HepG2 (cell line): Measurements from ENCODE around the gene PRPF38B. TPM values are rescaled to one million over a fixed set of nuclear protein-coding genes. Genes with fewer than 3 reads are reported as not detected.
A peak's percentile ranks its signal among the peaks of the same experiment; 100 is the strongest.

Experiments used
- ATF7-NPFF ChIP-seq: sonication (generic); formaldehyde crosslinking; IDR thresholded peaks from 2 replicates; pipeline ENCODE4 v1.8.1; 2023; ENCODE audit warnings: mild to moderate bottlenecking, low read depth, missing genetic modification reagents, moderate library complexity
- CCAR2 ChIP-seq: fragments of 200-400 bp; formaldehyde crosslinking; optimal IDR thresholded peaks from 2 replicates; pipeline ENCODE3; 2018; ENCODE audit warnings: low read depth, mild to moderate bottlenecking, low read length, moderate library complexity
- CREM ChIP-seq, 2 experiments: sonication (generic) in 1 of 2; formaldehyde crosslinking in 1 of 2; IDR thresholded peaks; 2 replicates each; pipeline versions ENCODE4 v1.4.0 to v1.6.1; 2016 to 2020; ENCODE audit warnings: antibody characterized with exemption in 1 of 2, mild to moderate bottlenecking in 1 of 2, missing genetic modification reagents in 1 of 2
- HNRNPK ChIP-seq: fragments of 200-400 bp; formaldehyde crosslinking; IDR thresholded peaks from 2 replicates; pipeline ENCODE4 v1.6.1; 2018; ENCODE audit warnings: low read length, low read depth, moderate library complexity, mild to moderate bottlenecking; ENCODE audit not compliant: poor library complexity, severe bottlenecking
- HOXA7 ChIP-seq: sonication (generic); formaldehyde crosslinking; IDR thresholded peaks from 2 replicates; pipeline ENCODE4 v1.8.1; 2022; ENCODE audit warnings: mild to moderate bottlenecking, missing genetic modification reagents, moderate library complexity
- KDM1A ChIP-seq: IDR thresholded peaks from 2 replicates; pipeline ENCODE4 v1.6.1; 2016; ENCODE audit warnings: missing compliant biosample characterization
- KLF13 ChIP-seq: sonication (generic); formaldehyde crosslinking; IDR thresholded peaks from 2 replicates; pipeline ENCODE4 v1.4.0; 2020; ENCODE audit warnings: mild to moderate bottlenecking, missing genetic modification reagents
- NFATC3 ChIP-seq: sonication (generic); formaldehyde crosslinking; IDR thresholded peaks from 2 replicates; pipeline ENCODE4 v1.5.1; 2020; ENCODE audit warnings: mild to moderate bottlenecking, missing genetic modification reagents
- NR2F6 ChIP-seq, 2 experiments: IDR thresholded peaks; 2 replicates each; pipeline ENCODE4 v1.6.1; 2016; ENCODE audit warnings: antibody characterized with exemption in 1 of 2, mild to moderate bottlenecking in 1 of 2
- PRMT3 ChIP-seq: sonication (generic); formaldehyde crosslinking; IDR thresholded peaks from 2 replicates; pipeline ENCODE4 v1.8.1; 2022; ENCODE audit warnings: low read depth, mild to moderate bottlenecking, moderate library complexity, missing genetic modification reagents, borderline replicate concordance
- SKI ChIP-seq: fragments of 450-650 bp; IDR thresholded peaks from one replicate; pipeline ENCODE4 v1.6.1; 2018; ENCODE audit warnings: mild to moderate bottlenecking; ENCODE audit not compliant: partially characterized antibody
- TCF12 ChIP-seq, 2 experiments: fragments of 450-650 bp in 1 of 2; sonication (generic) in 1 of 2; formaldehyde crosslinking in 1 of 2; IDR thresholded peaks; 2 replicates each; pipeline versions ENCODE4 v1.6.1 to v1.8.0; 2017 to 2022; ENCODE audit warnings: antibody characterized with exemption in 1 of 2, mild to moderate bottlenecking in 1 of 2, missing genetic modification reagents in 1 of 2, moderate library complexity in 1 of 2
- TCF7L2 ChIP-seq: IDR thresholded peaks from 2 replicates; pipeline ENCODE4 v1.6.1; 2011; ENCODE audit warnings: mild to moderate bottlenecking, low read depth, low read length, moderate library complexity
- ZFP82 ChIP-seq: sonication (generic); formaldehyde crosslinking; IDR thresholded peaks from 2 replicates; pipeline ENCODE4 v1.5.1; 2020; ENCODE audit warnings: mild to moderate bottlenecking, missing genetic modification reagents, borderline replicate concordance
- ZNF143 ChIP-seq: sonication (generic); formaldehyde crosslinking; IDR thresholded peaks from 2 replicates; pipeline ENCODE4 v1.4.0; 2020; ENCODE audit warnings: missing genetic modification reagents
- ZNF20 ChIP-seq: sonication (generic); formaldehyde crosslinking; IDR thresholded peaks from 2 replicates; pipeline ENCODE4 v1.4.0; 2020; ENCODE audit warnings: mild to moderate bottlenecking, moderate library complexity, missing genetic modification reagents
- ZNF317 ChIP-seq: sonication (generic); formaldehyde crosslinking; IDR thresholded peaks from 2 replicates; pipeline ENCODE4 v1.5.0; 2020; ENCODE audit warnings: mild to moderate bottlenecking, missing genetic modification reagents
- ZNF430 ChIP-seq: sonication (generic); formaldehyde crosslinking; IDR thresholded peaks from 2 replicates; pipeline ENCODE4 v1.9.0; 2021; ENCODE audit warnings: mild to moderate bottlenecking, missing genetic modification reagents
- ZNF431 ChIP-seq: sonication (generic); formaldehyde crosslinking; IDR thresholded peaks from 2 replicates; pipeline ENCODE4 v1.9.0; 2022; ENCODE audit warnings: missing genetic modification reagents, low read depth, mild to moderate bottlenecking, borderline replicate concordance
- ZNF616 ChIP-seq: sonication (generic); formaldehyde crosslinking; IDR thresholded peaks from 2 replicates; pipeline ENCODE4 v1.5.0; 2020; ENCODE audit warnings: low read depth, mild to moderate bottlenecking, missing genetic modification reagents
- ZNF768 ChIP-seq: sonication (generic); formaldehyde crosslinking; IDR thresholded peaks from 2 replicates; pipeline ENCODE4 v1.4.0; 2020; ENCODE audit warnings: missing genetic modification reagents
- ZNF773 ChIP-seq: sonication (generic); formaldehyde crosslinking; IDR thresholded peaks from 2 replicates; pipeline ENCODE4 v1.4.0; 2020; ENCODE audit warnings: missing genetic modification reagents, borderline replicate concordance
- ZNF776 ChIP-seq: sonication (generic); formaldehyde crosslinking; IDR thresholded peaks from 2 replicates; pipeline ENCODE4 v1.4.0; 2020; ENCODE audit warnings: mild to moderate bottlenecking, missing genetic modification reagents
- ZNF780A ChIP-seq: sonication (generic); formaldehyde crosslinking; IDR thresholded peaks from 2 replicates; pipeline ENCODE4 v1.8.0; 2022; ENCODE audit warnings: mild to moderate bottlenecking, missing genetic modification reagents, moderate library complexity
- polyA plus RNA-seq, 8 experiments: library from polyadenylated mRNA; depleted of rRNA in 3 of 8; stranded (reverse) in 7 of 8; unstranded in 1 of 8; fragments of >200 nt; fragmentation: Illumina TruSeq in 4 of 8; extraction: Trizol in 4 of 8; gene quantifications; 2 replicates each; pipeline versions ENCODE4 v1.2.1 to v1.2.3, GENCODE V29; 2011 to 2016; ENCODE audit warnings: low read depth in 4 of 8, missing spikeins in 1 of 8, mixed read lengths in 1 of 8; ENCODE audit not compliant: insufficient read depth in 1 of 8
- total RNA-seq, 5 experiments: library from RNA; depleted of rRNA; stranded (reverse); fragments of >200 nt; fragmentation: Illumina TruSeq; extraction: Trizol; gene quantifications; 2 replicates each; pipeline ENCODE4 v1.2.3, GENCODE V29; 2016; ENCODE audit warnings: low read depth in 1 of 5
- TF ChIP-seq, protein P1 (sequence below): IDR thresholded peaks from 2 replicates; pipeline ENCODE4 v1.6.1; 2016; ENCODE audit warnings: control low read depth
- TF ChIP-seq, protein P2 (sequence below): sonication (generic); formaldehyde crosslinking; conservative IDR thresholded peaks from 2 replicates; pipeline ENCODE4 v1.4.0; 2020; ENCODE audit warnings: mild to moderate bottlenecking, missing genetic modification reagents, moderate library complexity

The PRPF38B gene
- total and polyA plus RNA-seq, 2 of the 13 experiments (the other 11 are each of a cell fraction or from before 2014, with no cell fraction given): 25.7 to 29.7 TPM

DNA sequence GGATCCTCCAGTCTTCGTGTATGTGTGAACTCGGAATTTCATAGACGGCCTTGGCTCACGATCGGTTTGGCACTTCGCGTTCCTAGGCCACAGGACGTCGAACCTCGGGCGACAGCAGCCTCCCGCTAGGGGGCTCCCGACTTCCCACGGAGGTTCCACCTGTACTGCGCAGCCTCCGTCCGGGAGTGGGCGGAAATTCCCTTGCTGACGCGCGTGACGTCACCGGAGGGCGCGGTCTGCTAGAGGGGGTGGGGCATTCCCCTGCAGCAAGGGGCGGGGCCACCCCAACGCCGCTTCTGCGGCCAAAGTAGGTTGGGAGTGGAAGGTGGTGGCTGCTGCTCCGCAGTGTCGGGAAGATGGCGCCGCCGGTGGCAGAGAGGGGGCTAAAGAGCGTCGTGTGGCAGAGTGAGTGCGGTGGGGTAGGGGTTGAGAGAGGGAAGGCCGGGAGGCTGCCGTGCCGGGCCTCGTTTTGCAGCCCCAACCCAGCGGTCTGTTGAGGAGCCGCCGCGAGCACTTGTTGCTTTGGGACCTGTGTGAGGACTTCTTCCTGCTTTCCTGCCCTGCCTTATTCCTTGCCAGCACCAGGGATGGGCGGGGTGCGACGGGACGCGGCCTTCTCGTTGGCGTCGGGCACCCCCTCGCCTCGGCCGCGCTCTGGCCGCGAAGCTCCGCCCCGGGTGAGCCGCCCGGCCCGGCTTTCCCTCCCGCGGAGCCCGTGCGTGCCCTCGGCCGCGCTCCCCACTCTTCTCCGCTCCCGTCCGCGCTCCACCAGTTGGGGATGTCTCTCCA, 54.5 kb downstream of the PRPF38B start, which contains the start of gene STXBP3 (continued):
- no peak for TF ChIP-seq ZNF20 (CRISPR knock-in tag)
- TF ChIP-seq ZNF317: no peak
- no peak for TF ChIP-seq PRMT3 (CRISPR knock-in tag)
- peak; percentile 55; the same call in 1 of the 2 replicates for TF ChIP-seq ZNF143 (CRISPR knock-in tag)
- TF ChIP-seq ZNF780A: no peak
- TF ChIP-seq, protein P1, sequence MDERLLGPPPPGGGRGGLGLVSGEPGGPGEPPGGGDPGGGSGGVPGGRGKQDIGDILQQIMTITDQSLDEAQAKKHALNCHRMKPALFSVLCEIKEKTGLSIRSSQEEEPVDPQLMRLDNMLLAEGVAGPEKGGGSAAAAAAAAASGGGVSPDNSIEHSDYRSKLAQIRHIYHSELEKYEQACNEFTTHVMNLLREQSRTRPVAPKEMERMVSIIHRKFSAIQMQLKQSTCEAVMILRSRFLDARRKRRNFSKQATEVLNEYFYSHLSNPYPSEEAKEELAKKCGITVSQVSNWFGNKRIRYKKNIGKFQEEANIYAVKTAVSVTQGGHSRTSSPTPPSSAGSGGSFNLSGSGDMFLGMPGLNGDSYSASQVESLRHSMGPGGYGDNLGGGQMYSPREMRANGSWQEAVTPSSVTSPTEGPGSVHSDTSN (CRISPR knock-in tag): no peak
- TF ChIP-seq ZNF430 (CRISPR knock-in tag): peak; percentile 49; the same call in 1 of the 2 replicates
- no peak for TF ChIP-seq SKI
- TF ChIP-seq TCF7L2: no peak
- TF ChIP-seq ZNF616 (CRISPR knock-in tag): no peak
- 0 out of 2 replicates have a peak, but pooled peaks have one; percentile 27 for TF ChIP-seq KDM1A (CRISPR knock-in tag)
- TF ChIP-seq CCAR2: no peak
- TF ChIP-seq CREM (IDR thresholded peaks at IDR 0.05): peak; percentile 94
- TF ChIP-seq CREM (CRISPR knock-in tag; IDR thresholded peaks at IDR 0.05): peak; percentile 69; the same call in 1 of the 2 replicates
- 0 out of 2 replicates have a peak, but pooled peaks have one; percentile 65 for TF ChIP-seq NFATC3 (CRISPR knock-in tag)
- no peak for TF ChIP-seq ZFP82
- TF ChIP-seq, protein P2, sequence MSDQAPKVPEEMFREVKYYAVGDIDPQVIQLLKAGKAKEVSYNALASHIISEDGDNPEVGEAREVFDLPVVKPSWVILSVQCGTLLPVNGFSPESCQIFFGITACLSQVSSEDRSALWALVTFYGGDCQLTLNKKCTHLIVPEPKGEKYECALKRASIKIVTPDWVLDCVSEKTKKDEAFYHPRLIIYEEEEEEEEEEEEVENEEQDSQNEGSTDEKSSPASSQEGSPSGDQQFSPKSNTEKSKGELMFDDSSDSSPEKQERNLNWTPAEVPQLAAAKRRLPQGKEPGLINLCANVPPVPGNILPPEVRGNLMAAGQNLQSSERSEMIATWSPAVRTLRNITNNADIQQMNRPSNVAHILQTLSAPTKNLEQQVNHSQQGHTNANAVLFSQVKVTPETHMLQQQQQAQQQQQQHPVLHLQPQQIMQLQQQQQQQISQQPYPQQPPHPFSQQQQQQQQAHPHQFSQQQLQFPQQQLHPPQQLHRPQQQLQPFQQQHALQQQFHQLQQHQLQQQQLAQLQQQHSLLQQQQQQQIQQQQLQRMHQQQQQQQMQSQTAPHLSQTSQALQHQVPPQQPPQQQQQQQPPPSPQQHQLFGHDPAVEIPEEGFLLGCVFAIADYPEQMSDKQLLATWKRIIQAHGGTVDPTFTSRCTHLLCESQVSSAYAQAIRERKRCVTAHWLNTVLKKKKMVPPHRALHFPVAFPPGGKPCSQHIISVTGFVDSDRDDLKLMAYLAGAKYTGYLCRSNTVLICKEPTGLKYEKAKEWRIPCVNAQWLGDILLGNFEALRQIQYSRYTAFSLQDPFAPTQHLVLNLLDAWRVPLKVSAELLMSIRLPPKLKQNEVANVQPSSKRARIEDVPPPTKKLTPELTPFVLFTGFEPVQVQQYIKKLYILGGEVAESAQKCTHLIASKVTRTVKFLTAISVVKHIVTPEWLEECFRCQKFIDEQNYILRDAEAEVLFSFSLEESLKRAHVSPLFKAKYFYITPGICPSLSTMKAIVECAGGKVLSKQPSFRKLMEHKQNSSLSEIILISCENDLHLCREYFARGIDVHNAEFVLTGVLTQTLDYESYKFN: peak; percentile 50; the same call in 1 of the 2 replicates
- peak; percentile 73 for TF ChIP-seq HNRNPK
- TF ChIP-seq ZNF431: 0 out of 2 replicates have a peak, but pooled peaks have one; percentile 39
- no peak for TF ChIP-seq ZNF776 (CRISPR knock-in tag)
- TF ChIP-seq TCF12 (IDR thresholded peaks at IDR 0.05): no peak
- TF ChIP-seq TCF12 (CRISPR knock-in tag; IDR thresholded peaks at IDR 0.05): no peak
- no peak for TF ChIP-seq NR2F6 (IDR thresholded peaks at IDR 0.05)
- TF ChIP-seq NR2F6 (CRISPR knock-in tag; IDR thresholded peaks at IDR 0.05): no peak; the same call in 1 of the 2 replicates
- peak; percentile 61 for TF ChIP-seq ATF7-NPFF (CRISPR knock-in tag)
- peak; percentile 53; the same call in 1 of the 2 replicates for TF ChIP-seq ZNF773 (CRISPR knock-in tag)
- TF ChIP-seq ZNF768 (CRISPR knock-in tag): peak; percentile 52; the same call in 1 of the 2 replicates
- TF ChIP-seq HOXA7 (CRISPR knock-in tag): no peak
- TF ChIP-seq KLF13: no peak
